GM19043 (cell line): Measurements from ENCODE around the gene CELA3A.
"Not testable (repeated sequence)": the region's sequence is repeated elsewhere in the genome, so short reads cannot be mapped to it uniquely, and the experiment has no call there.

ENCODE experiments used
- ATAC-seq: cut with Tn5 transposase; IDR thresholded peaks from one replicate; pipeline ENCODE4 v1.9.1; 2021; ENCODE audit warnings: low read depth; ENCODE audit not compliant: unreplicated experiment

Gene CELA3A

GRCh38 chr1:22012752-22013151 is 11.3 kb downstream of the CELA3A start:
- not testable (repeated sequence) for ATAC-seq

- ATAC-seq = not testable (repeated sequence)
Measured at GRCh38 chr1:22014575-22015206, 13.2 kb downstream of the CELA3A start.

GRCh38 chr1:22018583-22019559 is 17.4 kb downstream of the CELA3A start:
- peak; percentile 64 for ATAC-seq

GRCh38 chr1:22021061-22021460 is 19.6 kb downstream of the CELA3A start:
- ATAC-seq = no peak

- ATAC-seq = peak; percentile 34
Measured at GRCh38 chr1:22024485-22025367, 23.3 kb downstream of the CELA3A start.

- peak; percentile 45 for ATAC-seq
Measured at GRCh38 chr1:22025368-22026155, 24.1 kb downstream of the CELA3A start.

GRCh38 chr1:22026924-22027289 is 25.4 kb downstream of the CELA3A start:
- no peak for ATAC-seq

GRCh38 chr1:22030057-22030456 is 28.6 kb downstream of the CELA3A start:
- no peak for ATAC-seq

- no peak for ATAC-seq
Measured at GRCh38 chr1:22030473-22030872, 29.0 kb downstream of the CELA3A start.

- ATAC-seq = no peak
Measured at GRCh38 chr1:22031214-22031962, 29.9 kb downstream of the CELA3A start.

- not testable (repeated sequence) for ATAC-seq
Measured at GRCh38 chr1:22034834-22035233, 33.4 kb downstream of the CELA3A start.

- ATAC-seq = no peak
Measured at GRCh38 chr1:22037520-22037919, 36.1 kb downstream of the CELA3A start.

GRCh38 chr1:22038036-22038435 is 36.6 kb downstream of the CELA3A start:
- ATAC-seq = no peak

- peak; percentile 97 for ATAC-seq
Measured at GRCh38 chr1:22039594-22040285, 38.3 kb downstream of the CELA3A start.

- no peak for ATAC-seq
Measured at GRCh38 chr1:22040286-22040623, 38.8 kb downstream of the CELA3A start.

- no peak for ATAC-seq
Measured at GRCh38 chr1:22041505-22041904, 40.0 kb downstream of the CELA3A start.

- ATAC-seq = no peak
Measured at GRCh38 chr1:22043198-22043769, 41.8 kb downstream of the CELA3A start.

GRCh38 chr1:22044690-22045420 is 43.4 kb downstream of the CELA3A start:
- no peak for ATAC-seq
